ENCODE data around the gene MALT1.

The MALT1 gene

DNA sequence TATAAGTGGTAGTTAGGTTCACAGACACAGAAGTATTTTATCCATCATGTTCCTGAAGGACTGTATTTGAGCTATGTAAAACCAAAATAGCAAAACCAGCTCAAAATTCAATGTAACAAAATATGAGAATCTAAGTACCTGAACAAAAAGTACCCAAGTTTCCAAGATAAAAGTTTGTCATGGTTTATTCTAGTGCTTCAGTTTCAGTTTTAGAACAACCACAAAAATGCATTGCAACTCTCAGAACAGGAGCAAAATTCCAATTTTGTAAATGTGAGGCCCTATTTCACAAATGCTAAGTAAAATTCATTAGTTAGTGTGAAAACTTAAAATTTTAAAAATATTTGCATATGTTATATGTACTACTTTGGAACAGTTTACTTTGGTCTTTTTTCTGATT lies 37.4 kb upstream of the MALT1 start:
- no peak for DNase-seq (ENCODE audit: low read depth)
- no peak overlapping the region for H3K4me3 ChIP-seq (ENCODE audit: low read depth, low read length)
- TF ChIP-seq CTCF (IDR thresholded peaks at IDR 0.05; ENCODE audit: control insufficient read depth, extremely low read depth, insufficient read depth): no peak

GRCh38 chr18:58635891-58636290 lies 35.4 kb upstream of the MALT1 start:
- no peak overlapping the region for H3K4me3 ChIP-seq (ENCODE audit: low read depth, low read length)
- no peak for TF ChIP-seq CTCF (IDR thresholded peaks at IDR 0.05; ENCODE audit: control insufficient read depth, extremely low read depth, insufficient read depth)
- DNase-seq (ENCODE audit: low read depth): no peak

DNA sequence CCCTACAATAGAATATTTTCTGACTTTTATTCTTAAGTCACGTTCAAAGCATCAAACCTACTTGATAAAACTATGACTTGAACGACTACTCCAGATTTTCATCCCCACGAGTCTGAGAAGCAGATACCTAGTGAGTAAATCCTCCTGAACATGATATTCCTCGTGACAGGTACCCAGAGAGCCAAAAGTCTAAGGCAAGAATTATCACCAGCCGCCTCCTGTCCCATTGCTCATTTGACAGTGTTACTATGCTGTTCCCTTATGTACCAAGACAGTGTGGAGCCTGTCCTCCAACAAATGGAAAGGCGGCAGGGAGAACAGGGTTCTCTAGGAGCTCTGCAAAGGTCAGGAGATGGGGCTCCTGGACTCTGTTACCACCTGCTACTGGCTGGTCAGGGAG lies 34.1 kb upstream of the MALT1 start:
- no peak overlapping the region for H3K4me3 ChIP-seq (ENCODE audit: low read depth, low read length)
- no peak for TF ChIP-seq CTCF (IDR thresholded peaks at IDR 0.05; ENCODE audit: control insufficient read depth, extremely low read depth, insufficient read depth)
- no peak for DNase-seq (ENCODE audit: low read depth)

GRCh38 chr18:58637946-58638345 lies 33.3 kb upstream of the MALT1 start:
- no peak for TF ChIP-seq CTCF (IDR thresholded peaks at IDR 0.05; ENCODE audit: control insufficient read depth, extremely low read depth, insufficient read depth)
- H3K4me3 ChIP-seq (ENCODE audit: low read depth, low read length): no peak overlapping the region
- no peak for DNase-seq (ENCODE audit: low read depth)

DNA sequence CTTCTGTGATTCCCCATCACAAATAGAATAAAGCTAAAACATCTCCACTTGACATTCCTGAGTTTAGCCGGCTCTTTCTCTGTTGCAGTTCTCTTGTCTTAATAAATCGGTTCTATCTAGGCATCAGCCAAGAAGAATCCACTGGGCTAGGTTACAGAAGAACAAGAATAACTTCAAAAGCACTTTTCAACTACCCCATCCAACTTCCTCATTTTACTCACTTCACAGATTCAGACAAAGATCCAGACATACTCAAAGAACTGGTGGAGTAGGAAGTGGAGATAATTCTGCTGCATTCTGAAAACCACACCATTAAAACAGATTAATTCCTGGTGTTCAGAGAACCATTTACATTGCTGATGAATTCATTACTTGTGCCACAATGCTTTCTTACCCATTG lies 32.8 kb upstream of the MALT1 start:
- no peak overlapping the region for H3K4me3 ChIP-seq (ENCODE audit: low read depth, low read length)
- DNase-seq (ENCODE audit: low read depth): no peak
- TF ChIP-seq CTCF (IDR thresholded peaks at IDR 0.05; ENCODE audit: control insufficient read depth, extremely low read depth, insufficient read depth): no peak

- no peak overlapping the region for H3K4me3 ChIP-seq (ENCODE audit: low read depth, low read length)
- no peak for DNase-seq (ENCODE audit: low read depth)
- TF ChIP-seq CTCF (IDR thresholded peaks at IDR 0.05; ENCODE audit: control insufficient read depth, extremely low read depth, insufficient read depth): no peak
These were observed 32.0 kb upstream of the MALT1 start for GRCh38 chr18:58639237-58639636.

DNA sequence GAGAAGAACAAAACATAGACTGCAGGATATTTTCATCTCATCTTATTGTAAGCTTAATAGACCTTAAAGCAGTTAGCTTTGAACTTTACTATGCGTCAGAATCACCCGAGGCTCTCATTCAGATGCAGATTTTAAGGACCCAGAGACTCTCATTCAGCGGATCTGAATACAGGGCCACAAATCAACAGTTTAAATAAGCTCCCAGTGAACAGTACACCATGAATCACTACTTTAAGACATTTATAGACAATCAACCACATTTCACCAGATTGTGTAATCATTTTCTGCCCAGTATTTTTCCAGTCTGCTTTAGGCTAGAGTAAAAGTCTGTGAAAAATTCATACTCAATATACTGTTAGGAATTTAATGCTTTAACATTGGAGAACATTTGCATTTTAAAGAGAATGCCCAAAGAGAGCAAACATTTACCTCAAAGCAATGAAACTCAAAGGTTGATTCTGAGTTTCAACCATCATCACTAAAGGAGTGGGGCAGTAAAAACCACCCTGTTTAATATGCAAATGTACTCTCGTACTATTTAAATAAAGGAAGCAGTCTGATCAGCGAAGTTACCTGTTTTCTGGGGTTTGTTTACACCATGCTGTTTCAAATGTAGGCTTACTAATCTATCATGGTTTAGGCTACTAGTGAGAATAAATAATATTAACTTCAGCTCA lies 31.4 kb upstream of the MALT1 start:
- DNase-seq (ENCODE audit: low read depth): no peak
- H3K4me3 ChIP-seq (ENCODE audit: low read depth, low read length): no peak overlapping the region

More for the DNA sequence above, 31.4 kb upstream of the MALT1 start:
- no peak for TF ChIP-seq CTCF (IDR thresholded peaks at IDR 0.05; ENCODE audit: control insufficient read depth, extremely low read depth, insufficient read depth)

All from LNCaP clone FGC (cell line).